ENCODE results near the gene CCDC138.

The CCDC138 gene

GRCh38 chr2:108895188-108895587 lies 108.6 kb downstream of the CCDC138 start:
- DNase-seq (ENCODE audit: low spot score): no peak

GRCh38 chr2:108896741-108897140 lies 110.2 kb downstream of the CCDC138 start:
- no peak for DNase-seq (ENCODE audit: low spot score)

DNA sequence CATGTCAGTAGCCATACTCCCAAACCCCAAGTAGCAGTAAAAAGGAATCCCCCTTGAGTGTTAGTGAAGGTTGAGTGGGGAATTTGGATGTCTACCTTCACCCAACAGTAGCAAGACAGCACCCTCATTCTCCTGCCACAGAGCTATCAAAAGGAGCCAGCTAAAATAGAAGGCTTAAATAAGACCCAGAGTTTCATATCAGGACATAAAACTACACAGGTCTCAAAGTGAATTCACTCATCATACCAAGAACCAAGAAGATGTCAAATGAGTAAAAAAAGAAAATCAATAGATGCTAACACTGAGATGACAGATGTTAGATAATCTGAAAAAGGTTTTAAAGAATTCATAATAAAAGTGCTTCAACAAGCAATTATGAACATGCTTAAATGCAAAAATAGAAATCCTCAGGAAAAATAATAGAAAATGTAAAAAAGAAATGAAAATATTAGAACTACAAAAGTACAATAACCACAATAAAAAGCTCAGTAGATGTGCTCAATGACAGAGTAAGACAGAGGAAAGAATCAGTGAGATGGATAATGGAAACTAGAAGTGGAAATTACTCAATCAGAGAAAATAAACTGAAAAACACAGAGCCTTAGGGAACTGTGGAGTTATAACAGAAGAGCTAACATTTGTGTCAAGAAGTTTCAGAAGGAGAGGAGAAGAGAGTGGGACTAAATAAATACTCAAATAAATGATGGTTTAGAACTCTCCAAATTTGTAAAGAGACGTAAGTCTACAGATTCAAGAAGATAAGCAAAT lies 111.9 kb downstream of the CCDC138 start:
- DNase-seq (ENCODE audit: low spot score): no peak

DNA sequence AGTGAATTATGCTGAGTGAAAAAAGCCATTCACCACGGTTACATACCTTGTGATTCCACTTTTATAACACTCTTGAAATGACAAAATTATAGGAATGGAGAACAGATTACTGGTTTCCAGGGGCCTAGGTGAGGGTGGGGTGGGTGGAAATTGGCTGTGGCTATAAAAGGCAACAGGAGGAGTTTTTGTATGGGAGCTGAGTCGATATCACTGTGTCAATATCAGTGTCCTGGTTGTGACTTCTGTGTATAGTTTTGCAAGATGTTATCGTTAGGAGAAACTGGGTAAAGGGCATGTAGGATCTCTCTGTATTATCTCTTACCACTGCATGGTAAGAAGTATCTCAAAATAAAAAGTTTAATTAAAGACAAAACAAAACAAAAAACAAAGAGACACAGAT lies 118.1 kb downstream of the CCDC138 start:
- no peak for DNase-seq (ENCODE audit: low spot score)

DNA sequence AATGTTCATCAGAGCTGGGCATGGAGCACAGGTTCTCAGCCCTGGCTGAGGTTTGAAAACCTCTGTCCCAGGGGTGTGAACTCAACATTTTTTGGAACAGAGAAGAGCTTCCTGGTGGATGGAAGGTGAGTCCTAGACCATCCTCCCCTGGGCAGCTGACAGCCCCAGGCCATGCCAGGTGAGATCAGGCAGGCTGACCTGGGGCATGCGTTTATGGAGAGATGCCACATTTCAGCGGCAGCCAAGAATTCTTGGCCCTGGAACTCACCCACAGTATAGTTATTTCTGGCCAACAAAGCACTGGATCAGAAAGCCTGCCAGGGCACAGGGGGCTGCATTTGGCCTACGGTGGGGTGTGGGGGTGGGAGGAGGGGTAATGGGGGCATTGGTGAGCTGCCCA lies 118.6 kb downstream of the CCDC138 start:
- DNase-seq (ENCODE audit: low spot score): no peak

- DNase-seq (ENCODE audit: low spot score): no peak
Observed at GRCh38 chr2:108905906-108906305, 119.3 kb downstream of the CCDC138 start.

DNA sequence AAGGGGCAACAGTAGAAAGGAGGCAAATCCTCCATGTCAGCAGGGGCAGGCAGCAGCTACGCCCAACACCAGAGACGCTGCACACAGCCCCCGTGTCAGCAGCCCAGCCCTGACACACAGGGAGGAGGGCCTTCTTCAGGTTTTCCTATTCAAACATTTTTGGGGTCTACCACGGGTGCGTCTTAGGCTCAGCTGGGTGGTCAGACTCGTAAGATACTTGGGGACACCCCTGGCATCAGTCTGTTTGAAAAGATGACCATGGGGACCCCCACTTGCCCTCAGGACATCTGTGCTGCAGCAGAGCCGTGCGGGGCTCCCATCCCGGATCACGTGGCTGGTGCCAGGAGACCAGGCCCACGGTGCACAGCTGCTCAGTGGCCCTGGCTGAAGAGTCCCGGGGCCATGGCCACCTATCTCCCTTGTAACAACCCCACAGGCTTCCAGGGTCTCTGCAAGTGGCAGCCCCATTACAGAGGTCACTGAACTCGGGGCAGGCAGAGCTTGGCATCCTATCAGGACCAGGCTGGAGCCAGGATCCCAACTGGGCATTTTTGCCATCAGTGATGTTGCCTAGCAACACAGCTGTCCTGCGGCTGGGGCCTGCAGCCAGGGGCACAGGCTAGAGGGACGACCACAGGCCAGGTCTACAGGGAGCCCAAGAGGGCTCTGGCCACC lies 120.0 kb downstream of the CCDC138 start:
- no peak for DNase-seq (ENCODE audit: low spot score)

- DNase-seq (ENCODE audit: low spot score): no peak
Observed at GRCh38 chr2:108907822-108908712, 121.5 kb downstream of the CCDC138 start.

DNA sequence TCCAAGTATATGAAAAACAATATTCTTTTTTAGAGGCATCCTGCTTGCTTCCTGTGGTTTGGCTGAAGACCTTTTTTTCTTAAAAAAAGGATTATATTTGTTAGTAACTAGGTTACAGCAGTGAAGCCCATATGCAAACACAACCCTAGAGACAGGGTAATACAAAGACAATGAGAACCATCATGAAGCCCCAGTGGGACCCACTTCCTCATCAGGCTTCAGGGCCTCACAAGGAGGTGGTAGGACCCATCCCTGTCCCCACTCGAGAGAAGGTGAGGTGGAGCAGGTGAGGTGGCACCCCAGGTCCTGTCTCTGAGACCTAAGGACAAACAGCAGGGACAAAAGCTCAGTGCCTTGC lies 122.1 kb downstream of the CCDC138 start:
- no peak for DNase-seq (ENCODE audit: low spot score)

GRCh38 chr2:108909275-108909823 lies 122.8 kb downstream of the CCDC138 start:
- DNase-seq (ENCODE audit: low spot score): no peak

DNA sequence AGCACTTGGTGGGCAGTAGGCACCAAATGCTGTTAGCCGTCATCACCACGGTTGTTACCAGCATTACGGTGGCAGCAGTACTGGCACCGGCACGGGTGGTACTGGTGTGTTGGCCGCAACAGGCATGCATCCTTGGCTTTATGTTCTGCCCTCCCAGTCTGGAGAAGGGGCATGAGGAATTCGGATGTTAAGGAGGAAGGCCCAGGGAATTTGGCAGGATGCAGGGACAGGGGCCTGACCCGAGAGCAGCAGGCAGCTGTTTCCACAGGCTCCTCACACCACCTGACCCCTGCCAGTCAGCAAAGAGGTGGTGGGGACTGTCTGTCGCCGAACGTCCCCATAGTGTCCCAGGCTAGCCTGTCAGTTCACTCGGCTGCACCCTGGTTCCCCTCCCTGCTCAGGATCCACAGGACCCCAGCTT lies 123.5 kb downstream of the CCDC138 start:
- DNase-seq (ENCODE audit: low spot score): no peak

DNA sequence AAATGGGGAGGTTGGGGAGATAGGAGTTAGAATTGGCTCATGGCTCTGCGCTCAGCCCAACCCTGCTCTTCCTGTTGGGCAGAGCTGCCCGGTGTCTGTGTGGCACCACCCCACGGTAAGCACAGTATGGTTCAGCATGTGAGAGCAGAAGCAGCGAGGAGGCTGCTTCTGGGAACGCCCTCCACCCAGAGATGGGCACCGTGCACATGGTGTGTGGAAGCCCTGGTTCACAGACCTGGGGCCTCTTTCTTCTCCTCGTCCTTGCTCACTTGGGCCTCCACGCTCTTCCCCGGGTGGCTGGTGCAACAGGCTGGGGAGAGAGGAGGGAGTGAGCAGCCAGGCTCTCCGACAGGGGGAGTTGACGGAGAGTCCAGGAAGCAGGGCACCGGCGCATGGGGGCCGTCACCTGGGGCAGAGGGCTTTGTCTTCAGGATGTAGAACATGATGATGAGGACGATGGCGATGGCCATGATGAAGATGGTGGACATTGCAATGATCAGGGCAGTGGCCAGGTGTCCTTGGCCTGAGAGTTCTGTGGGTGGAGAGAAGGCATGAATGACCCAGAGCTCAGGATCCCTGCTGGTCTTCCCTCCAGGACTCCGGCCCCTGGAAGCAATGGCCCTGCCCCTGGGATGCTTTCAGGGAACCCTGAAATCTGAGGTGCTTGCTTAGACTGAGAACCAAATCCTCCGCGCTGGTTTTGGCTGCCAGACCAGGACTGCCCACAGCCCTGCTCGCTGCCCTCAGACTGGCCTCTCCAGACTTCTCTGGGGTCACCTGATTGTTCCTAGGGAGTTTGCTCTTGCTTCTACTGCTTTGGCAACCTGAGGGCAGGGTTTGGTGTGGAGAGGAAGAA lies 124.2 kb downstream of the CCDC138 start:
- no peak for DNase-seq (ENCODE audit: low spot score)

DNA sequence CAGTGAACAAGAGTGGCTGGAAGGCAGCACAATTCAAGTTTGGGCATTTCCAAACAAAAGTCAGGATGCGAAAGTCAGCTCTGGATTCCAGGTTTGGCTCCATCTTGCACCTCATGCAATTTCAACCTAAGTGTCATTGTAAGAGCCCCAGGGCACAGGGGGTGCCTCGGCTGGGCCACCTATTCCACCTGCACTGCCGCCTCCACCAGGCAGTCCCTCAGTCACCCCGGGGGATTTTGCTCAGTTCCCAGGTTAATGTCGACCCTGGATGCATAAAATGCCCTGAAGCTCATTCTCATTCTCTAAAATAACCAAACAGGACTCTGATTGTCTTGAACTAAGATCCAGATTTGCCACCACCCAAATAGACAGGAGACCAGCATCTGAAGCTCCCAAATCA lies 124.8 kb downstream of the CCDC138 start:
- DNase-seq (ENCODE audit: low spot score): no peak

- no peak for DNase-seq (ENCODE audit: low spot score)
Observed at GRCh38 chr2:108911807-108912628, 125.4 kb downstream of the CCDC138 start.

GRCh38 chr2:108912629-108912902 lies 126.0 kb downstream of the CCDC138 start:
- no peak for DNase-seq (ENCODE audit: low spot score)

DNA sequence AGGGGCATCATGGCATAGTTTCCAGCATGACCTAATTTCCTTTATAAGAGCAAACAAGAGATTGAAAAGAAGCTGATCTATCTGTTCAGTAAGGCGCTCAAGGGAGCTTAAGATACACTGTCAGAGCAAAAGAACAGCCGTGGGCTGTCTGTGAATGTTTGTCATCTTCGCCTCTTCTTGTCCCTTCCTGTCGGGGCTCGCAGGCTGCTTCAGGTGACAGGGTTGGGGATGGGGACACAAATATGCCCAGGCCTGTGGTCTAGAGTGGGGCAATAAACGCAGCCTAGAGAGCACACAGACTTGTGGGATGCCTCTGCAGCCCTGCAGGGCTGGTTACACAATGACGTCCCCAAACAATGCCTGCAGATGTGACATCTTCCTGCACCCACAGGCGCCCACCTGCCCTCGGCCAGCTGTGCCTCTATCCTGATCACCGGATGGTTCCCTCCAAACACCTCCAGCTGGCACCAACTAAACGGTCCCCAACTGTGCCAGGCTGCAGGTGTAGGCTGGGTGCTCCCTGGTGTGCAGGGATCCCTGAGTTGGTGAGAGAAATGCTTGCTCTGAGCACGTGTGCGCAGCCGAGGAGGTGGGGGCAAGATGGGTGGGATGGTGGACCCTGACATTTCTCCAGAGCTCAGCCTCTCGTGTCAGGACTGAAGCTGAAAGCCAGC lies 129.7 kb downstream of the CCDC138 start:
- DNase-seq (ENCODE audit: low spot score): no peak

- DNase-seq (ENCODE audit: low spot score): peak; percentile 70
Observed at GRCh38 chr2:108916796-108917421, 130.3 kb downstream of the CCDC138 start.

- DNase-seq (ENCODE audit: low spot score): no peak
Observed at GRCh38 chr2:108917526-108917925, 131.0 kb downstream of the CCDC138 start.

DNA sequence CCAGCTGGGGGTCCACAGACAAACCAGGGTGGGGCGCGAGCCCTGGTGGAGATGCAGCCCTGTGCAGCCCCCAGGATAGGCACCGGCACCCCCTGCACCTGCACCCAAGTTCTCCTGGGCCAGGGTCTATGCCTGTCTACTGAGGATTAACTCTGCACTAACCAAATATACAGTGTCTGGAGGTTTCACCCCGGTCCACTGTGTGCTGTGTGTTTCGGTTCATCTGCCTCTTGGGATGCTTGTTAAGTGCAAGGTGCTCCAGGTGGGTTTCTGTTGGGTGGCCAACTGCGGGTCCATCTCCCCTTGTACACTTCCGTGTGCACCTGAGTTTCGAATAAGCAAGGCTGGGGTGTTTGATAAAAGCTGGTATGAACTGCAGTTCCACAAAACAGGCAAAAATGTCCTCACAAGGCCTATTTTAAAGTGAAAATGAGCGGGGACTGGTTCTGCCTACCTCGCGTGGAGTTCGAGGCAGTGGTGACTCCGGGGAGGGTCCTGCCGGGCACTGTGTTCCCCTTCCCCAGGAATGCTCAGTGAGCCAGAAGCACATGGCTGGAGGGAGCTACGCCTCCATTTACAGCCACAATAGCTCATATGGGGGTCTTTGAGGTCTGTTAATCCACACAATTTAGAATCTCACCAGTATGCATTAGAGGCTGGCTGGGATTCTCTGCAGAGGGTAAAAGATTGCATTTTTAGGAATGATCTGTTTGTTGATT lies 131.7 kb downstream of the CCDC138 start:
- no peak for DNase-seq (ENCODE audit: low spot score)

Data from globus pallidus (tissue), 1 donor.